GM12891 (cell line): Measurements from ENCODE around the gene RHO.

Experiments
- POLR2A ChIP-seq: IDR thresholded peaks from 2 replicates; pipeline ENCODE4 v1.6.1; 2011; ENCODE audit warnings: low read depth, low read length, control low read depth
- POLR2AphosphoS5 ChIP-seq: IDR thresholded peaks from 2 replicates; pipeline ENCODE4 v1.6.1; 2011; ENCODE audit warnings: low read depth, low read length, control low read depth
- POU2F2 ChIP-seq: IDR thresholded peaks from 2 replicates; pipeline ENCODE4 v1.6.1; 2011; ENCODE audit warnings: low read depth, mild to moderate bottlenecking, control low read depth, low read length, moderate library complexity
- SPI1 ChIP-seq: IDR thresholded peaks from 2 replicates; pipeline ENCODE4 v1.6.1; 2011; ENCODE audit warnings: low read depth, low read length, control low read depth
- TAF1 ChIP-seq: IDR thresholded peaks from 2 replicates; pipeline ENCODE4 v1.6.1; 2011; ENCODE audit warnings: low read depth, low read length, control low read depth

DNA sequence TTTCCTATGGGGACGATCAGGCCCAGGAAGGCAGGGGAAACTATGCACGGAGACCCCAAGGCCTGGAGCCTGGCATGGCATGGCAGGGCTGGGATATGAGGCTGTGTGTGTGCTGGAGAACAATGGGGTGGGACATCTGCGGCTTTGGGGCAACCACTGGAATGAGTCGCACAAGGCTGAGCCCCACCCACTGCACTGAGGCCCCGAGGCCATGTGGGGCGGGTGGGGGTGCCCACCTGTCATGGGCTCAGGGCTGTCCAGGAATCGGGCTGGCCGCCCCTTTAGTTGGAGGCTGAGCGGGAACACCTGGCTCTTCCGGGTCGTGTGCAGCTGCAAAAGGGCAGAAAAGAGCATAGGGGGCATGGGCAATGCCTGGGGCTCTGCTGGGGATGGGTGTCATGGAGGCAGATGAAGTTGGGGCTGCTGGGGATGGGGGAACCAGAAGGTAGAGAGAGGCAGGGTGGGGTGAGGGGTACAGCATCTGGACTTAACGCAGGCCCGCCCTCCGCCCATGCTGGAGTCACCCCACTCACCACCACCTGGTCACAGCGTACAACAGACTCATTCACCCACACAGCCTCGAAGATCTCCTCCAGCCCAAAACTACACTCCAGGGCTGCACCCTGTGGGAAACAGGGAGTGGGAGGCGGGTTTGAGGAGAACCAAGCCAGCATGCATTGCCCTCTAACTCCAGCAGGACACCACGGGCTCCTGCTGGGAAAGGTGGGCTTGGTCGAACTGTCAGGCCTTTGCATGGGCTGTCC, 47.0 kb downstream of the RHO start:
- TF ChIP-seq TAF1, result no peak
- no peak for TF ChIP-seq POLR2A
- TF ChIP-seq POLR2AphosphoS5, result no peak
- TF ChIP-seq SPI1, result no peak
- no peak for TF ChIP-seq POU2F2
